Ascending aorta (tissue), 2 donors: ENCODE data around the gene AP2A2. TPM values are rescaled to one million over a fixed set of nuclear protein-coding genes. Genes with fewer than 3 reads are reported as not detected.

Experiments used
- DNase-seq, 2 donors: peaks; one replicate each; pipeline ENCODE4 v3.0.0-alpha.2; 2019; ENCODE audit warnings: low spot score in 2 of 2
- H3K27ac ChIP-seq, 2 donors: fragments of 200-600 bp; sonication (generic); one replicate each; pipeline ENCODE4 v1.5.1; 2016 to 2017; ENCODE audit warnings: mild to moderate bottlenecking in 1 of 2
- H3K27me3 ChIP-seq: fragments of 200-600 bp; sonication (generic); one replicate; pipeline ENCODE4 v1.5.1; 2017
- H3K36me3 ChIP-seq, 2 donors: fragments of 200-600 bp; sonication (generic); one replicate each; pipeline ENCODE4 v1.5.1; 2016
- H3K4me1 ChIP-seq, 2 donors: fragments of 200-600 bp; sonication (generic); one replicate each; pipeline ENCODE4 v1.5.1; 2016 to 2017; ENCODE audit warnings: mild to moderate bottlenecking in 1 of 2
- H3K4me3 ChIP-seq, 2 donors: fragments of 200-600 bp; sonication (generic); one replicate each; pipeline ENCODE4 v1.5.1; 2016 to 2017; ENCODE audit warnings: mild to moderate bottlenecking in 1 of 2
- H3K9me3 ChIP-seq, 2 donors: fragments of 200-600 bp; sonication (generic); one replicate each; pipeline ENCODE4 v1.5.1; 2016
- intact Hi-C: fragments of 100-400 bp; cut with DNase I; formaldehyde crosslinking; loops from one replicate; pipeline ENCODE4 v1.15.1; 2023
- total RNA-seq: library from RNA; depleted of rRNA; stranded (reverse); fragments of >200 nt; gene quantifications from one replicate; pipeline ENCODE4 v1.1.0, GENCODE V29; 2016
- TF ChIP-seq, protein P1 (sequence below), 3 experiments: fragments of 200-600 bp in 2 of 3; fragments of 450-650 bp in 1 of 3; sonication (generic) in 2 of 3; IDR thresholded peaks; one replicate each; pipeline ENCODE4 v1.5.1; 2016 to 2019; ENCODE audit warnings: antibody characterized with exemption in 3 of 3, mild to moderate bottlenecking in 1 of 3, moderate library complexity in 1 of 3

AP2A2 gene
- total RNA-seq, 1 donor from 2014 or later: 118 TPM

DNA sequence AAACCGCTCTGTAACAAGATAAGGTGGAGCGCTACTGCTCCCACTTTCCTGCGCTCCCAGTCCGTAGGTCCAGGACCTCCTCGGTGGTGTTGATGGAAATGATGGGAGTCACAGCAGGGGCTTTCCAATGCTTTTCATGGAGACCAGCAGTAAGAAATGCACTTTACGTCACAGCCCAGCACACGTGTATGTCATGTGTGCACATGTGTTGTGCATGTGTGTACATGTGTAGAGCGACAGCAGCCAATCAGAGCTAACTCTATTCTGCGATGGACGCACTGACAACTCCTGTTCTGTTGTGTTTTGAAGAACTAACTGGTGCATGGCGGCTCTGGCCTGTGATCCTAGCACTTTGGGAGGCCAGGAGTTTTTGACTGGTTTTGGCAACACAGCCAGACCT, 16.3 kb upstream of the AP2A2 start:
- no peak for DNase-seq
- TF ChIP-seq, protein P1, sequence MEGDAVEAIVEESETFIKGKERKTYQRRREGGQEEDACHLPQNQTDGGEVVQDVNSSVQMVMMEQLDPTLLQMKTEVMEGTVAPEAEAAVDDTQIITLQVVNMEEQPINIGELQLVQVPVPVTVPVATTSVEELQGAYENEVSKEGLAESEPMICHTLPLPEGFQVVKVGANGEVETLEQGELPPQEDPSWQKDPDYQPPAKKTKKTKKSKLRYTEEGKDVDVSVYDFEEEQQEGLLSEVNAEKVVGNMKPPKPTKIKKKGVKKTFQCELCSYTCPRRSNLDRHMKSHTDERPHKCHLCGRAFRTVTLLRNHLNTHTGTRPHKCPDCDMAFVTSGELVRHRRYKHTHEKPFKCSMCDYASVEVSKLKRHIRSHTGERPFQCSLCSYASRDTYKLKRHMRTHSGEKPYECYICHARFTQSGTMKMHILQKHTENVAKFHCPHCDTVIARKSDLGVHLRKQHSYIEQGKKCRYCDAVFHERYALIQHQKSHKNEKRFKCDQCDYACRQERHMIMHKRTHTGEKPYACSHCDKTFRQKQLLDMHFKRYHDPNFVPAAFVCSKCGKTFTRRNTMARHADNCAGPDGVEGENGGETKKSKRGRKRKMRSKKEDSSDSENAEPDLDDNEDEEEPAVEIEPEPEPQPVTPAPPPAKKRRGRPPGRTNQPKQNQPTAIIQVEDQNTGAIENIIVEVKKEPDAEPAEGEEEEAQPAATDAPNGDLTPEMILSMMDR (IDR thresholded peaks at IDR 0.05): no peak
- Histone ChIP-seq H3K9me3 (no peaks in the 10 kb centered on the region), H3K4me3 (peak overlapping the region in 1 of 2 donors; percentile 98), H3K27me3 (no peaks in the 10 kb centered on the region), H3K27ac (no peak overlapping the region), H3K36me3 (peaks cover 4% of the 10 kb centered on the region in 2 donors), H3K4me1 (peaks cover 0 to 16% of the 10 kb centered on the region in 2 donors)
- intact Hi-C loops: no loop called here

DNA sequence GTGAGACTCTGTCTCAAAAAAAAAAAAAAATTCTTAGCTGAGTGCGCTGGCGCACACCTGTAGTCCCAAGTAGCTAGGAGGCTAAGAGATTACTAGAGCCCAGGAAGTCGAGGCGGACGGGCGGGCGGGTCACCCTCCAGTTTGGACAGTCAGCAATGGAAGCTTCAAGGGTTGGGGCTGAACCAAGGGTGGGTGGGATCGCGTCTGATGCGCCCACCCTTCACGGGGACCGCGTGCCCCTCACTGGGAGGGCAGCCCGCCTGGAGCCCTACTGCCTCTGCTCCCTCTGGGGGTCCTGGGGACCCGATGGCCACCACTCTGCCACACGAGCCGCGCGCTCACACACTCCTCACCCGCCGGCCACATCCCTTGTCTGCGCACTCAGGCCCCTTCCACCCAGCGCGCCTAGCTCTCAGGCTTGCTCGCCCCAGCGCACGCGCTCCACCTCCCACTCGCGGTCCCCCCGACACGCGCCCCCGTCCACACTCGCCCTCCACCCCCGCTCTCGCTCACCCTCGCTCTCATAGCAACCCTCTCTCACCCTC, 15.6 kb upstream of the AP2A2 start:
- no peaks in the 10 kb centered on the region for H3K27me3 ChIP-seq
- intact Hi-C loops: loop anchor here (5.0 kb wide), 1 partner anchor 63 kb away; no protein-coding TSS in a partner anchor
- peaks cover 0 to 2% of the 10 kb centered on the region in 2 donors for H3K36me3 ChIP-seq
- H3K4me3 ChIP-seq: peak overlapping the region; percentile 86 to 98
- DNase-seq: no peak
- H3K27ac ChIP-seq: peak overlapping the region; percentile 57 to 92
- TF ChIP-seq, protein P1 (IDR thresholded peaks at IDR 0.05): no peak
- H3K4me1 ChIP-seq: peaks cover 0 to 16% of the 10 kb centered on the region in 2 donors
- H3K9me3 ChIP-seq: no peaks in the 10 kb centered on the region

DNA sequence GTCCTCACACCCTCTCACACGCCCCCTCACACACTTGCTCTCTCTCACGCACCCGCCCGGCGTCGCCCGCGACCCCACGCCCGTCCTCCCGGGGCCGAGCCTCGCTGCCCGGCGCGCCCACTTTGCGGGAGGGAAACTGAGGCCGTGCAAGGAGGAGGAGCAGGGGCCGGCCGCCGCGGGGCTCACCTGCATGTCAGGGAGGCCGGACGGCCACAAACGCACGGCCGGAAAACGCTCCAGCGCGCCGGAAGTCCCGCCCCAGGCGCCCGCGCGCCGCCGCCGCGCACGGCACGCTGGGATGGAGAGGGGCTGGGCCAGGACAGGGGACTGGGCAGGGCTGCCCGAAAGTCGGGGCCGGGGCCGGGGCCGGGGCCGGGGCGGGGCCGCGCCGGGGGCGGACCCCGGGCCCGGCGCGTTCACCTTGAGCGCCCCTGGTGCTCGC, 15.1 kb upstream of the AP2A2 start, which contains the start of gene CHID1:
Gene CHID1 (minus strand): TSS at position 222 of the 442 bp plus-strand sequence. CDS start 5,994 bp downstream, outside the sequence.
- H3K9me3 ChIP-seq: no peaks in the 10 kb centered on the region
- peak within 1 kb of the TSS; percentile 86 to 98 for H3K4me3 ChIP-seq
- peak; percentile 29 to 92 for DNase-seq
- H3K27ac ChIP-seq: peak within 1 kb of the TSS; percentile 83 to 92
- H3K27me3 ChIP-seq: no peaks in the 10 kb centered on the region
- intact Hi-C loops: loop anchor here (1.0 to 5.0 kb wide), 2 partner anchors 15 to 63 kb away; partner anchors contain the start of gene AP2A2
- TF ChIP-seq, protein P1 (IDR thresholded peaks at IDR 0.05): no peak
- peaks cover 0 to 2% of the 10 kb centered on the region in 2 donors for H3K36me3 ChIP-seq
- peaks cover 0 to 16% of the 10 kb centered on the region in 2 donors for H3K4me1 ChIP-seq

DNA sequence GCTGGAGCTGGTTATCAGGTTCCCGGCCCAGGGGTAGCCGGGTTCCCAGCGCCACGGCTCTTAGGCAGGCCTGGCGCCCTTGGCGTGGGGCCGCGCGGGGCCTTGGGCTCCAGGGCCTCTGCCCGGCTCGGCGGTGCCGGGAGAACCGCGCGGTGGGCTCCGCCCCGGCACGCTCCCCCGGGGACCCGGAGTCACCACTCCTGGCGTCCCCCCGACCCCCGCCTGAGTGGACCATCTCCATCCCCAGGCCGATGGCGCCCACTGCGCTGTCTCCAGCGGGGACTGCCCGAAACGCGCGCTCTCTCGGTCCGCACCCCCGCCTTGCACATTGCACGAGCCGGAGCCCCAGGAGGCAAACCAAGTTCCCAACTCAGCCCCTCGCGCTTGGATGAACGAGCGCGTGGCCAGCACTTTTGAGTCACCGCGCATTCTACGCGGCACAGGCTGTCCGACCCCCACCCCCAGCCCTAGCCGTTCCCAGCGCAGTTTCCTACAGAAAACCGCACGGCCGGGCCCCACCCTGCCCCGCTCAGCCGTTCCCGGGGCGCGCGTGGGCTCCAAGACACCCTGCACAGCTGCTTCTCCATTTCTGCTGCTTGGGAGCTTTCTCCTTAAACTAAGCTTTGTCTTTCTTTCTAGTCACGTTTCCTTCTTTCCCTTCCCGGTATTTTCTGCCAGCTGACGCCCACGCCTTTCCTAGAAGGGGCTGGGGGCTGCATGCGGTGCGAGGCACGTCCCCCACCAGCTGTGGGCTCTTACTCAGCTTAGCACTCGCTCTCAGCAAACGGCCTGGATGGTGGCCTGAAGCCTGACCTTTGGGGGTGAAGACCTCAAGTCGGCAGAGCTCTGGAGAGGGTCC, 14.4 kb upstream of the AP2A2 start:
- H3K4me3 ChIP-seq: peak overlapping the region; percentile 86 to 98
- TF ChIP-seq, protein P1 (IDR thresholded peaks at IDR 0.05): no peak
- peak in 1 of 2 donors; percentile 72 for DNase-seq

DNA sequence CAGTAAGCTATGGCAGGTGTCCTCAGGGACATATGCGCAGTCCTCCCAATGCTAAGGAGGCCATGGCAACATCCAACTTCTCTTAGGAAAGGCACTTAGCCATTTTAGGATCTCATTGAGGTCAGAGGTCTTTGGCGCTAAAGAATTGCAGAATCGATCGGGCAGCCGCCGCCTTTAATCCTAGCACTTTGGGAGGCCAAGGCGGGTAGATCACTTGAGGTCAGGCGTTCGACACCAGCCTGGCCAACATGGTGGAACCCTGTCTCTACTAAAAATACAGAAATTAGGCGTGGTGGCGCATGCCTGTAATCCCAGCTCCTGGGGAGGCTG, 13.8 kb upstream of the AP2A2 start:
- H3K9me3 ChIP-seq: no peaks in the 10 kb centered on the region
- H3K4me1 ChIP-seq: peaks cover 0 to 16% of the 10 kb centered on the region in 2 donors
- no peaks in the 10 kb centered on the region for H3K36me3 ChIP-seq
- peak overlapping the region in 1 of 2 donors; percentile 98 for H3K4me3 ChIP-seq
- intact Hi-C loops: loop anchor here (1.0 to 5.0 kb wide), 2 partner anchors 13 to 65 kb away; partner anchors contain the start of gene AP2A2
- no peak for DNase-seq
- H3K27me3 ChIP-seq: no peaks in the 10 kb centered on the region
- TF ChIP-seq, protein P1 (IDR thresholded peaks at IDR 0.05): no peak
- H3K27ac ChIP-seq: peak overlapping the region; percentile 83 to 92

More for the DNA sequence above, 14.4 kb upstream of the AP2A2 start:
- intact Hi-C loops: loop anchor here (1.0 to 5.0 kb wide), 2 partner anchors 14 to 64 kb away; partner anchors contain the start of gene AP2A2
- H3K27me3 ChIP-seq: no peaks in the 10 kb centered on the region
- H3K27ac ChIP-seq: peak overlapping the region; percentile 83 to 92
- H3K9me3 ChIP-seq: no peaks in the 10 kb centered on the region
- H3K36me3 ChIP-seq: peaks cover 0 to under 1% of the 10 kb centered on the region in 2 donors
- peaks cover 0 to 16% of the 10 kb centered on the region in 2 donors for H3K4me1 ChIP-seq
